ENCODE results near the gene SSH2. TPM values are rescaled to one million over a fixed set of nuclear protein-coding genes. Genes with fewer than 3 reads are reported as not detected.

Gene SSH2
- total RNA-seq, 6 donors from 2014 or later = 55.4 to 82.9 (median 67.8) TPM

DNA sequence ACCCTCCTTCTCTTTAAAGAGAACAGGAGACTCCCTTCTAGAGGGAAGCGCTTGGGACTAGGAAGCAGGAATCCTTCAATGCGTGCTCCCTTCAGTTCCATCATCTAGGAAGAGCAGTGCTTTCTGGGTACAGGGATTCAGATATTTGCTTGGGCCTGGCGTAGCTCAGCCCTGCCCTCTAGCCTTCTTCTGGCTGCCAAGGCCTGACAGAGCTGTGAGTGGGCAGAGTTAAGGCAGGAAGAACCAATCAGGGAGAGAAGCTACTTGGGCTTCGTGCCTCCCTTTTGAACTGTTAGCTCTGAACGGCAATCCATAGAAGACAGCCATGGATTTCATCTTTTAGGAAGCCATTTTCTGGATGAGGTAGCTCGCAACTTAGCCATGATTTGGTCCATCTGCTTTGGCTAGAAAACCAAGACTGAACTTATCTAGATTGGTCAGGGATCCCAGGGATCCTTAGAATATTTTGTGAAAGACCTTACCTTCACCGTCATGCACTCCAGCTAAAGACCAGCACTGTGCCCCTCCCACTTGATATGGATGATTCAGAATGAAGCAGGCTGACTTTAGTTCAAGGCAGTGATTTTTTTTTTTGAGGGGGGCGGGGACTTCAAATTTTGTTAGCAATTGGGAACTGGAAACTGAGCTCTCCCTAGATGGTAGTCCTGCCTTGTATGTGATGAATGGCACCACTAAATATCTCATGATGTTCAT is 304.8 kb downstream of the SSH2 start:
- 78 to 88% methylated on average over 8 of the region's 8 CpGs for WGBS, 2 donors
- DNase-seq = no peak
- no peak overlapping the region for H3K4me3 ChIP-seq
- H3K36me3 ChIP-seq = peaks cover 0 to 16% (median 5%) of the 10 kb centered on the region in 4 donors
- H3K4me1 ChIP-seq = peaks cover 11 to 18% (median 16%) of the 10 kb centered on the region in 4 donors
- ATAC-seq (ENCODE audit: low FRiP score in 2 of 2) = no peak
- H3K27ac ChIP-seq = no peak overlapping the region
- TF ChIP-seq POLR2A (IDR thresholded peaks at IDR 0.05) (no peak), EP300 (IDR thresholded peaks at IDR 0.05) (no peak), CTCF (IDR thresholded peaks at IDR 0.05) (no peak), POLR2AphosphoS5 (IDR thresholded peaks at IDR 0.05) (no peak)
- H3K27me3 ChIP-seq = peaks cover 0 to 2% (median 0%) of the 10 kb centered on the region in 4 donors
- no peaks in the 10 kb centered on the region for H3K9me3 ChIP-seq

- Histone ChIP-seq H3K27ac (no peak overlapping the region), H3K4me3 (no peak overlapping the region), H3K36me3 (peaks cover 0 to 10% (median 2%) of the 10 kb centered on the region in 4 donors), H3K9me3 (no peaks in the 10 kb centered on the region), H3K27me3 (peaks cover 0 to 2% (median 0%) of the 10 kb centered on the region in 4 donors), H3K4me1 (peaks cover 11 to 18% (median 16%) of the 10 kb centered on the region in 4 donors)
- 75 to 83% methylated on average over 4 of the region's 4 CpGs for WGBS, 2 donors
- TF ChIP-seq POLR2A (IDR thresholded peaks at IDR 0.05) (no peak), POLR2AphosphoS5 (IDR thresholded peaks at IDR 0.05) (no peak), CTCF (IDR thresholded peaks at IDR 0.05) (no peak), EP300 (IDR thresholded peaks at IDR 0.05) (no peak)
- ATAC-seq (ENCODE audit: low FRiP score in 2 of 2) (no peak), DNase-seq (no peak)
Measured at GRCh38 chr17:29624586-29624985, 305.4 kb downstream of the SSH2 start.

GRCh38 chr17:29623283-29623647 is 306.8 kb downstream of the SSH2 start:
- TF ChIP-seq CTCF (IDR thresholded peaks at IDR 0.05) (no peak), POLR2AphosphoS5 (IDR thresholded peaks at IDR 0.05) (no peak), EP300 (IDR thresholded peaks at IDR 0.05) (no peak), POLR2A (IDR thresholded peaks at IDR 0.05) (no peak)
- Histone ChIP-seq H3K27ac (no peak overlapping the region), H3K9me3 (no peaks in the 10 kb centered on the region), H3K4me3 (peak overlapping the region in 3 of 4 donors; percentile 67 to 76 (median 68)), H3K36me3 (no peaks in the 10 kb centered on the region), H3K4me1 (peaks cover 11 to 26% (median 20%) of the 10 kb centered on the region in 4 donors), H3K27me3 (peaks cover 0 to 2% (median 0%) of the 10 kb centered on the region in 4 donors)
- ATAC-seq (ENCODE audit: low FRiP score in 2 of 2) (no peak), DNase-seq (no peak)
- 53 to 64% methylated on average over 4 of the region's 4 CpGs for WGBS, 2 donors

GRCh38 chr17:29622337-29623282 is 307.4 kb downstream of the SSH2 start, which contains the start of gene CORO6:
TSS of gene CORO6 (minus strand) at chr17:29622912. CDS start at chr17:29621421, 1,491 bp downstream.
- ATAC-seq (ENCODE audit: low FRiP score in 2 of 2) (peak; percentile 63 to 83), DNase-seq (peak; percentile 45 to 92)
- TF ChIP-seq POLR2AphosphoS5 (IDR thresholded peaks at IDR 0.05) (peak in 1 of 2 donors; percentile 18), EP300 (IDR thresholded peaks at IDR 0.05) (no peak), CTCF (IDR thresholded peaks at IDR 0.05) (no peak), POLR2A (IDR thresholded peaks at IDR 0.05) (peak in 1 of 4 donors; percentile 43)
- Histone ChIP-seq H3K36me3 (no peaks in the 10 kb centered on the region), H3K27me3 (peaks cover 0 to 2% (median 0%) of the 10 kb centered on the region in 4 donors), H3K27ac (peak within 1 kb of the TSS in 2 of 4 donors; percentile 52 to 72), H3K4me1 (peaks cover 15 to 33% (median 26%) of the 10 kb centered on the region in 4 donors), H3K9me3 (no peaks in the 10 kb centered on the region), H3K4me3 (peak within 1 kb of the TSS; percentile 67 to 76 (median 70))
- 2 to 3% methylated on average over 14 to 58 of the region's 77 CpGs for WGBS, 2 donors
